ENCODE results near the gene PLIN5.

PLIN5 gene

DNA sequence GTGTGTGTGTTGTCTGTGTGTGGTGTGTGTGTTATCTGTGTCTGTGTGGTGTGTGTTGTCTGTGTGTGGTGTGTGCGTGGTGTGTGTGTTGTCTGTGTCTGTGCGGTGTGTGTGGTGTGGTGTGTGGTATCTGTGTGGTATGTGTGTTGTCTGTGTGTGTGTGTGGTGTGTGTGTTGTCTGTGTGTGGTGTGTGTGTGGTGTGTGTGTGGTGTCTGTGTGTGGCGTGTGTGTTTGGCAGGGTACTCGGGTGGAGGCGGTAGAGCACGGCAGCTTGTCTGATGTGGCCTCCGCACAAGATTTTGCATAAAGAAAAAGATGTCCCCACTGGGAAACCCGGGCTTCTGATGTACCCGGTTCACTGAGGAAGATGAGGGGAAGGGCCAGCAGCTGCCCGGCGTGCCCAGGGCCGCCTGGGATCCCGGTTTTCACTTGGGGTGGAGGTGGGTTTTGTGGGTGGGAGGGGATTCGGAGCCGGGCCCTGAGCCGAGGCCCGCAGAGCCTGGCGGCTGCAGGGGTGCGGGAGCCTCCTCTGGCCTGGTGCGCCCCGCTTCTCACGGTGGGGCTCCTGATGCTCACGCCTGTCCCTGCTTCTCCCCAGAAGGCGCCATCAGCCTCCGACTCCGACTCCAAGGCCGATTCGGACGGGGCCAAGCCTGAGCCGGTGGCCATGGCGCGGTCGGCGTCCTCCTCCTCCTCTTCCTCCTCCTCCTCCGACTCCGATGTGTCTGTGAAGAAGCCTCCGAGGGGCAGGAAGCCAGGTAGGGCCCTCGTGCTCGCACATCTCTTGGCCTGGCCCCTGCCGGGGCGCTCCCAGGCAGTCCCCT lies 41.7 kb downstream of the PLIN5 start:
- no peak overlapping the region for H3K4me3 ChIP-seq (ENCODE audit: low read depth, low read length)
- TF ChIP-seq, protein P1, sequence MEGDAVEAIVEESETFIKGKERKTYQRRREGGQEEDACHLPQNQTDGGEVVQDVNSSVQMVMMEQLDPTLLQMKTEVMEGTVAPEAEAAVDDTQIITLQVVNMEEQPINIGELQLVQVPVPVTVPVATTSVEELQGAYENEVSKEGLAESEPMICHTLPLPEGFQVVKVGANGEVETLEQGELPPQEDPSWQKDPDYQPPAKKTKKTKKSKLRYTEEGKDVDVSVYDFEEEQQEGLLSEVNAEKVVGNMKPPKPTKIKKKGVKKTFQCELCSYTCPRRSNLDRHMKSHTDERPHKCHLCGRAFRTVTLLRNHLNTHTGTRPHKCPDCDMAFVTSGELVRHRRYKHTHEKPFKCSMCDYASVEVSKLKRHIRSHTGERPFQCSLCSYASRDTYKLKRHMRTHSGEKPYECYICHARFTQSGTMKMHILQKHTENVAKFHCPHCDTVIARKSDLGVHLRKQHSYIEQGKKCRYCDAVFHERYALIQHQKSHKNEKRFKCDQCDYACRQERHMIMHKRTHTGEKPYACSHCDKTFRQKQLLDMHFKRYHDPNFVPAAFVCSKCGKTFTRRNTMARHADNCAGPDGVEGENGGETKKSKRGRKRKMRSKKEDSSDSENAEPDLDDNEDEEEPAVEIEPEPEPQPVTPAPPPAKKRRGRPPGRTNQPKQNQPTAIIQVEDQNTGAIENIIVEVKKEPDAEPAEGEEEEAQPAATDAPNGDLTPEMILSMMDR (IDR thresholded peaks at IDR 0.05; ENCODE audit: low read depth, low read length, missing control alignments), result no peak
- DNase-seq (ENCODE audit: low read depth), result no peak

DNA sequence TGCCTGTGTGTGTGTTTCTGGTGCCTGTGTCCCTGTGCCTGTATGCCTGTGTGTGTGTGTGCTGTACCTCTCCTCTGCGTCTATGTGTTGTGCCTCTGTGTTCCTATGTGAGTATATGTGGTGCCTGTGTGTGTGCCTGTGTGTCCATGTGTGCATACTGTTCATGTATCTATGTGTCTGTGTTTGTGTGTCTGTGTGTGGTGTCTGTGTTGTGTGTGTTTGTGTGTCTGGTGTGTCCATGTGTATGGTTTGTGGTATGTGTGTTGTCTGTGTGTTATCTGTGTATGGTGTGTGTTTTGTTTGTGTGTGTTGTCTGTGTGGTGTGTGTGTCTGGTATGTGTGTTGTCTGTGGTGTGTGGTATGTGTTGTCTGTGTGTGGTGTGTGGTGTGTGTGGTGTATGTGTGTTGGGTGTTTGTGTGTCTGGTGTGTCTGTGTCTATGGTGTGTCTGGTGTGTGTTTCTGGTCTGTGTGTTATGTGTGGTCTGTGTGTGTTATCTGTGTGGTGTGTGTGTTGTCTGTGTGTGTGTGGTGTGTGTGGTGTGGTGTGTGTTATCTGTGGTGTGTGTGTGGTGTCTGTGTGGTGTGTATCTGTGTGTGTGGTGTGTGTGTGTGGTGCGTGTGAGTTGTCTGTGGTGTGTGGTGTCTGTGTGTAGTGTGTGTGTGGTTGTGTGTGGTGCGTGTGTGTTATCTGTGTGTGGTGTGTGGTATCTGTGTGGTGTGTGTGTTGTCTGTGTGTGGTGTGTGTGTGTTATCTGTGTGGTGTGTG lies 42.5 kb downstream of the PLIN5 start:
- DNase-seq (ENCODE audit: low read depth), result no peak
- TF ChIP-seq, protein P1 (IDR thresholded peaks at IDR 0.05; ENCODE audit: low read depth, low read length, missing control alignments), result no peak
- no peak overlapping the region for H3K4me3 ChIP-seq (ENCODE audit: low read depth, low read length)

DNA sequence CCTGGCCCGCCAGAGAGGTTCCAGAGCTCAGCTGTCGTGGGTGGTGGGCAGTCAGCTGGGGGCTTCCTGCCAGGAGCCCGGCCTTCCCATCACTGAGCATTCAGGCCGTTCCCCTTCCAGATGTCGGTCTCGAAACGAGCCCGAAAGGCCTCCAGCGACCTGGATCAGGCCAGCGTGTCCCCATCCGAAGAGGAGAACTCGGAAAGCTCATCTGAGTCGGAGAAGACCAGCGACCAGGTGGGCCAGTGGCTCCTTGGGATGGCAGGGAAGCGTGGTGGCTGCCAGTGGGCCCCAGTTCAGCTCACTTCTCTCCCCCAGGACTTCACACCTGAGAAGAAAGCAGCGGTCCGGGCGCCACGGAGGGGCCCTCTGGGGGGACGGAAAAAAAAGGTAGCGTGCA lies 43.6 kb downstream of the PLIN5 start:
- TF ChIP-seq, protein P1 (IDR thresholded peaks at IDR 0.05; ENCODE audit: low read depth, low read length, missing control alignments), result no peak
- H3K4me3 ChIP-seq (ENCODE audit: low read depth, low read length), result no peak overlapping the region
- no peak for DNase-seq (ENCODE audit: low read depth)

DNA sequence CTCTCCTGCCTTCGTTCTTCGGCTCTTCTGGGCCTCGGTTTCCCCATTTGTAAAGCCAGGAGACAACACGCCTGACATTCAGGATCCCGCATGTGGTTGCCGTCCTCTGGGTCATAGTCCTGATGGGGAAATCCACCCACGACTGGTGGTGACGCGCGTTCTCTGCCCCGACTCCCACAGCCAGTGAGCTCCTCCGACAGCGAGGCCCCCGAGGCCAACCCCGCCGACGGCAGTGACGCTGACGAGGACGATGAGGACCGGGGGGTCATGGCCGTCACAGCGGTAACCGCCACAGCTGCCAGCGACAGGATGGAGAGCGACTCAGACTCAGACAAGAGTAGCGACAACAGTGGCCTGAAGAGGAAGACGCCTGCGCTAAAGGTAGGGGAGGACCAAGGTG lies 46.5 kb downstream of the PLIN5 start:
- no peak overlapping the region for H3K4me3 ChIP-seq (ENCODE audit: low read depth, low read length)
- DNase-seq (ENCODE audit: low read depth), result no peak
- TF ChIP-seq, protein P1 (IDR thresholded peaks at IDR 0.05; ENCODE audit: low read depth, low read length, missing control alignments), result no peak

DNA sequence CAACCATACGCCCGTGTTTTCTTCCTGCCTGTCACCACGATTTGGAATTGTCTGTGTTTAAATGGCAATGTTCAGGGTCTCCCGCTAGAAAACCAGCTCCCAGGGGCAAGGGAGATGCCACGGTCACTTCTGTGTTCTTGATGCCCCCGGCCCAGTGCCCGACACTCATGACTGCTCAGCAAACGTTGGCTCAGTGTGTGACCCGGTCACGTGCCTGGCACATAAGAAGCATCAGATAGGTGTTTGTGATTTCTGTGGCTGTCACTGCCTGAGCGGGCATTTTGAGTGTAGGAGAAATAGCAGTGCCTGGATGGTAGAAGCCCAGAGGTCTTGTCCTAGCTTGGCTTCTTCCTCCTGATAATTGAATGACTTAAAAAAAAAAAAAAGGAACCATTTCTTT lies 47.5 kb downstream of the PLIN5 start:
- TF ChIP-seq, protein P1 (IDR thresholded peaks at IDR 0.05; ENCODE audit: low read depth, low read length, missing control alignments), result no peak
- H3K4me3 ChIP-seq (ENCODE audit: low read depth, low read length), result no peak overlapping the region
- no peak for DNase-seq (ENCODE audit: low read depth)

DNA sequence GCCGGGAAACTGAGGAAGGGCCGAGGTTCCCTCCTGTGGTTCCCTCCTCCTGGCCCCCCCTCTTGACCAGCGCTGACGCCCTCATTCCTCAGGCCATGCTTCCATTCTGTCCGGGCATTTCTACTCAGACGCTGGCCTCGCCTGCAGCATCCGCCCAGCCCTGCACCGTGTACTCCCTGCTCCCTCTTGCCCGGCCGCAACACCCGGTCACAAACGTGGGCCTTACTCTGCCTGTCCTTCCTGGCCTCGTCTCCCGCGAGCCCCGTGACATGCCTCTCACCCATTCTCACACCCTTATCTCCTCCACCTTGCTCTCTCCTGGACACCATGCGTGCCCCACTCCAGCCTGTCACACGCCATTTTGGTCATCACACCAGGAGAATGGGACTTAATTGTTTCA lies 51.6 kb downstream of the PLIN5 start:
- TF ChIP-seq, protein P1 (IDR thresholded peaks at IDR 0.05; ENCODE audit: low read depth, low read length, missing control alignments), result no peak
- no peak overlapping the region for H3K4me3 ChIP-seq (ENCODE audit: low read depth, low read length)
- DNase-seq (ENCODE audit: low read depth), result no peak

Data from GM12864 (cell line).